Medulla oblongata (tissue), 1 donor: ENCODE results near the gene NTRK1.

Experiments used
- DNase-seq: peaks from one replicate; pipeline ENCODE4 v3.0.0-alpha.2; 2015; ENCODE audit errors: extremely low spot score

NTRK1 gene

GRCh38 chr1:156857532-156857931 lies 3.1 kb upstream of the NTRK1 start:
- DNase-seq, result no peak

- no peak for DNase-seq
Measured at GRCh38 chr1:156858555-156858956, 2.1 kb upstream of the NTRK1 start.

GRCh38 chr1:156858959-156859522 lies 1.6 kb upstream of the NTRK1 start, which contains the start of gene INSRR:
INSRR (minus strand) TSS chr1:156859117; CDS start chr1:156858621, 496 bp downstream.
- no peak for DNase-seq

GRCh38 chr1:156859523-156860112 lies 1.0 kb upstream of the NTRK1 start:
- DNase-seq, result no peak

- DNase-seq, result peak; percentile 60
Measured at GRCh38 chr1:156860113-156860627, 495 bp upstream of the NTRK1 start.

GRCh38 chr1:156862584-156862983 lies 1.9 kb downstream of the NTRK1 start:
- DNase-seq, result no peak

GRCh38 chr1:156862997-156863599 lies 2.4 kb downstream of the NTRK1 start:
- no peak for DNase-seq

- DNase-seq, result no peak
Measured at GRCh38 chr1:156863631-156864030, 3.0 kb downstream of the NTRK1 start.

- no peak for DNase-seq
Measured at GRCh38 chr1:156864796-156865195, 4.1 kb downstream of the NTRK1 start.

GRCh38 chr1:156865258-156865657 lies 4.6 kb downstream of the NTRK1 start:
- no peak for DNase-seq

- DNase-seq, result no peak
Measured at GRCh38 chr1:156865865-156866248, 5.2 kb downstream of the NTRK1 start.

- no peak for DNase-seq
Measured at GRCh38 chr1:156866249-156866909, 5.7 kb downstream of the NTRK1 start.

GRCh38 chr1:156868341-156868740 lies 7.7 kb downstream of the NTRK1 start:
- DNase-seq, result no peak

GRCh38 chr1:156869455-156869854 lies 8.8 kb downstream of the NTRK1 start:
- no peak for DNase-seq

GRCh38 chr1:156873659-156874058 lies 13.0 kb downstream of the NTRK1 start:
- DNase-seq, result no peak

GRCh38 chr1:156874142-156874541 lies 13.5 kb downstream of the NTRK1 start:
- DNase-seq, result no peak

GRCh38 chr1:156874572-156875340 lies 14.1 kb downstream of the NTRK1 start:
- DNase-seq, result no peak

GRCh38 chr1:156875341-156875615 lies 14.6 kb downstream of the NTRK1 start:
- DNase-seq, result no peak

- DNase-seq, result no peak
Measured at GRCh38 chr1:156876281-156876680, 15.6 kb downstream of the NTRK1 start.

GRCh38 chr1:156877433-156878170 lies 16.9 kb downstream of the NTRK1 start:
- DNase-seq, result no peak

GRCh38 chr1:156879876-156880275 lies 19.2 kb downstream of the NTRK1 start:
- DNase-seq, result no peak
